Keratinocyte (primary cell): ENCODE data around the gene DNAJC11. TPM values are rescaled to one million over a fixed set of nuclear protein-coding genes. Genes with fewer than 3 reads are reported as not detected.

ENCODE experiments used
- DNase-seq: peaks from one replicate; pipeline ENCODE4 v3.0.0-alpha.2; 2011; ENCODE audit warnings: low read depth, missing footprints, low spot score
- FAIRE-seq: peaks from 2 replicates; lab custom pipeline; 2011; peaks lifted over from hg19 to GRCh38; lab: Jason Lieb, UNC
- H2AFZ ChIP-seq: 2 replicates; pipeline ENCODE4 v1.6.0; 2012; ENCODE audit warnings: low read length, control low read depth, inconsistent platforms; ENCODE audit not compliant: control insufficient read depth
- H3K27ac ChIP-seq: 2 replicates; pipeline ENCODE4 v1.5.1; 2011; ENCODE audit warnings: low read length; ENCODE audit not compliant: control insufficient read depth, insufficient read depth
- H3K27me3 ChIP-seq: 3 replicates; pipeline ENCODE4 v1.6.0; 2011; ENCODE audit warnings: low read length; ENCODE audit not compliant: control insufficient read depth, insufficient read depth; ENCODE audit errors: extremely low read depth
- H3K36me3 ChIP-seq, 2 experiments: 2 replicates in 1 of 2; 3 replicates in 1 of 2; pipeline ENCODE4 v1.5.1; 2011; ENCODE audit warnings: low read length in 2 of 2, mild to moderate bottlenecking in 1 of 2; ENCODE audit not compliant: control insufficient read depth in 2 of 2, insufficient read depth in 2 of 2; ENCODE audit errors: extremely low read depth in 1 of 2
- H3K4me1 ChIP-seq: 3 replicates; pipeline ENCODE4 v1.5.1; 2011; ENCODE audit warnings: low read length; ENCODE audit not compliant: control insufficient read depth, insufficient read depth; ENCODE audit errors: extremely low read depth
- H3K4me2 ChIP-seq: 3 replicates; pipeline ENCODE4 v1.6.0; 2011; ENCODE audit warnings: low read depth, low read length; ENCODE audit not compliant: control insufficient read depth, insufficient read depth; ENCODE audit errors: extremely low read depth
- H3K4me3 ChIP-seq, 3 experiments: fragments of 200-600 bp in 1 of 3; sonication (generic) in 1 of 3; 2 replicates in 2 of 3; 3 replicates in 1 of 3; pipeline ENCODE4 v1.5.1; 2011 to 2016; ENCODE audit warnings: low read length in 3 of 3, mild to moderate bottlenecking in 3 of 3, control low read depth in 2 of 3, inconsistent platforms in 1 of 3, low read depth in 1 of 3, mixed read lengths in 1 of 3, mixed run types in 1 of 3, moderate library complexity in 1 of 3; ENCODE audit not compliant: control insufficient read depth in 2 of 3, insufficient read depth in 2 of 3; ENCODE audit errors: extremely low read depth in 1 of 3
- H3K79me2 ChIP-seq: 2 replicates; pipeline ENCODE4 v1.6.0; 2012; ENCODE audit warnings: low read length; ENCODE audit not compliant: control insufficient read depth, insufficient read depth
- H3K9ac ChIP-seq: 3 replicates; pipeline ENCODE4 v1.6.0; 2011; ENCODE audit warnings: low read length; ENCODE audit not compliant: control insufficient read depth, insufficient read depth; ENCODE audit errors: extremely low read depth
- H3K9me1 ChIP-seq: 3 replicates; pipeline ENCODE4 v1.6.0; 2011; ENCODE audit warnings: low read length; ENCODE audit not compliant: control insufficient read depth, insufficient read depth; ENCODE audit errors: extremely low read depth
- H3K9me3 ChIP-seq: 2 replicates; pipeline ENCODE4 v1.5.1; 2012; ENCODE audit warnings: low read depth, low read length; ENCODE audit not compliant: control insufficient read depth
- H4K20me1 ChIP-seq: 3 replicates; pipeline ENCODE4 v1.6.0; 2011; ENCODE audit warnings: low read length; ENCODE audit not compliant: control insufficient read depth, insufficient read depth; ENCODE audit errors: extremely low read depth
- CTCF ChIP-seq, 3 experiments: IDR thresholded peaks in 1 of 3; conservative IDR thresholded peaks in 1 of 3; optimal IDR thresholded peaks in 1 of 3; 2 replicates in 2 of 3; 3 replicates in 1 of 3; pipeline versions ENCODE3 to v1.5.1; 2011; ENCODE audit warnings: low read length in 3 of 3, mild to moderate bottlenecking in 3 of 3, moderate library complexity in 2 of 3, control low read depth in 1 of 3, inconsistent platforms in 1 of 3; ENCODE audit not compliant: insufficient read depth in 2 of 3; ENCODE audit errors: extremely low read depth in 1 of 3
- EZH2 ChIP-seq: IDR thresholded peaks from one replicate; pipeline ENCODE4 v1.6.1; 2012; ENCODE audit warnings: inconsistent platforms, mild to moderate bottlenecking, low read length, moderate library complexity
- dilution Hi-C: fragments of 300-500 bp; cut with MboI; formaldehyde crosslinking; loops from one replicate; pipeline ENCODE4 v1.7.0; 2020; ENCODE audit warnings: low sequenced_read_pairs; ENCODE audit not compliant: extremely low pct_ligation_motif_present
- polyA plus RNA-seq, 5 experiments: library from polyadenylated mRNA; depleted of rRNA in 3 of 5; stranded (reverse) in 3 of 5; stranded (forward) in 1 of 5; unstranded in 1 of 5; fragments of >200 nt; gene quantifications; 1 replicate in 1 of 5; 2 replicates in 3 of 5; 3 replicates in 1 of 5; pipeline versions ENCODE4 v1.2.1 to v1.2.3, GENCODE V29; 2011 to 2012; ENCODE audit warnings: missing spikeins in 2 of 5, low read depth in 1 of 5, low replicate concordance in 1 of 5

DNAJC11 gene
- polyA plus RNA-seq, 1 donor (not counting 4 experiments of a cell fraction or from before 2014, with no cell fraction given) = 40.8 TPM

DNA sequence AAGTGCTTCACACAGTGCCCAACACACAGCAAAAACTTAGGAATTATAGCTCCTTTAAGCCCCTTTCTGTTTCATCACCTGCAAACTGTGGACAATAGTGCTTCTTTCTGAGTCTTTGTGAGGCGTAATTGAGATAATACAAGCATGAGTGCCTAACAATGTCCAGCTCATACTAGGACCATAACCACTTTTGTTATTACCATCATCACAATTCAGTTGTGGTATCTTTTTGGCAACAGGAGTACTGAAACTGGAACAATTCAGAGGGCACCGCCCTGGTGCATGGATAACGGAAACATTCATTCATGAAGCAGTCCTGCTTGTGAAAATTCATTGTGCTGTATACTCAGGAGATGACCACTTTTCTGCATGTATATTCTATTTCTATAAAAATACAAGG is 18.2 kb downstream of the DNAJC11 start:
- peaks cover 28% of the 10 kb centered on the region for H3K79me2 ChIP-seq

GRCh38 chr1:6675941-6676340 is 25.7 kb downstream of the DNAJC11 start:
- no peaks in the 10 kb centered on the region for H3K79me2 ChIP-seq
- dilution Hi-C loops = no loop called here

More for the DNA sequence above, 18.2 kb downstream of the DNAJC11 start:
- Histone ChIP-seq H2AFZ (no peak overlapping the region), H3K4me2 (no peak overlapping the region), H3K4me3 (no peak overlapping the region), H4K20me1 (no peaks in the 10 kb centered on the region), H3K36me3 (peaks cover 12 to 23% of the 10 kb centered on the region in 2 experiments), H3K9ac (no peak overlapping the region), H3K27ac (no peak overlapping the region), H3K4me1 (no peaks in the 10 kb centered on the region), H3K27me3 (no peaks in the 10 kb centered on the region), H3K9me3 (no peaks in the 10 kb centered on the region), H3K9me1 (peaks cover 2% of the 10 kb centered on the region)
- FAIRE-seq (no peak), DNase-seq (no peak)
- dilution Hi-C loops = no loop called here
- TF ChIP-seq EZH2 (no peak), CTCF (optimal IDR thresholded peaks at IDR 0.05 in 1 of 3, IDR thresholded peaks at IDR 0.05 in 1 of 3, conservative IDR thresholded peaks at IDR 0.05 in 1 of 3; ENCODE audit: extremely low read depth in 1 of 3, insufficient read depth in 2 of 3, low read length in 3 of 3) (no peak)

More at GRCh38 chr1:6675941-6676340, 25.7 kb downstream of the DNAJC11 start:
- no peak for DNase-seq
- Histone ChIP-seq H3K27ac (no peak overlapping the region), H3K9me3 (no peaks in the 10 kb centered on the region), H2AFZ (no peak overlapping the region), H3K9me1 (no peaks in the 10 kb centered on the region), H3K9ac (no peak overlapping the region), H3K27me3 (no peaks in the 10 kb centered on the region), H4K20me1 (no peaks in the 10 kb centered on the region), H3K4me3 (no peak overlapping the region), H3K36me3 (peaks cover 16 to 19% of the 10 kb centered on the region in 2 experiments), H3K4me2 (no peak overlapping the region), H3K4me1 (no peaks in the 10 kb centered on the region)
- no peak for FAIRE-seq
- no peak for TF ChIP-seq EZH2
- no peak for TF ChIP-seq CTCF (optimal IDR thresholded peaks at IDR 0.05 in 1 of 3, IDR thresholded peaks at IDR 0.05 in 1 of 3, conservative IDR thresholded peaks at IDR 0.05 in 1 of 3; ENCODE audit: extremely low read depth in 1 of 3, insufficient read depth in 2 of 3, low read length in 3 of 3)
